HG02759 (cell line): ENCODE measurements around the gene TPM2.

Source experiments
- ATAC-seq: cut with Tn5 transposase; IDR thresholded peaks from one replicate; pipeline ENCODE4 v1.9.1; 2021; ENCODE audit warnings: mild to moderate bottlenecking, moderate library complexity; ENCODE audit not compliant: unreplicated experiment

TPM2 gene

DNA sequence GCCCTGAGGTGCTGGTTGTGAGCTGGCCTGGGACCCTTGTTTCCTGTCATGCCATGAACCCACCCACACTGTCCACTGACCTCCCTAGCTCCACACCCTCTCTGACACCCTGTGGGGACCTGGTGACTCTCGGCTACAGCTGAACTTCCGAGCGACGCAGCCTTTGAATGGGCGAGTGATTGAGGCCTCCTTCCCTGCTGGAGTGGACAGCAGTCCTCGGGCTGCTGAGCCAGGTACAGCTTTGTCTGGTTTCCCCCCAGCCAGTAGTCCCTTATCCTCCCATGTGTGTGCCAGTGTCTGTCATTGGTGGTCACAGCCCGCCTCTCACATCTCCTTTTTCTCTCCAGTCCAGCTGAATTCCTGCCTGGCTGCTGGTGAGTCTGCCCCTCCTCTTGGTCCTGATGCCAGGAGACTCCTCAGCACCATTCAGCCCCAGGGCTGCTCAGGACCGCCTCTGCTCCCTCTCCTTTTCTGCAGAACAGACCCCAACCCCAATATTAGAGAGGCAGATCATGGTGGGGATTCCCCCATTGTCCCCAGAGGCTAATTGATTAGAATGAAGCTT lies 9.9 kb downstream of the TPM2 start:
- ATAC-seq: no peak

DNA sequence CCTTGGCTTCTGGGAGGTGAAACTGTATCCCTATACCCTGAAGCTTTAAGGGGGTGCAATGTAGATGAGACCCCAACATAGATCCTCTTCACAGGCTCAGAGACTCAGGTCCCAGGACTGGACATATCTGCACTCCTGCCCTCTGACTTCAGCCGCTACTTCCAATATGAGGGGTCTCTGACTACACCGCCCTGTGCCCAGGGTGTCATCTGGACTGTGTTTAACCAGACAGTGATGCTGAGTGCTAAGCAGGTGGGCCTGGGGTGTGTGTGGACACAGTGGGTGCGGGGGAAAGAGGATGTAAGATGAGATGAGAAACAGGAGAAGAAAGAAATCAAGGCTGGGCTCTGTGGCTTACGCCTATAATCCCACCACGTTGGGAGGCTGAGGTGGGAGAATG lies 10.6 kb downstream of the TPM2 start:
- ATAC-seq: no peak

DNA sequence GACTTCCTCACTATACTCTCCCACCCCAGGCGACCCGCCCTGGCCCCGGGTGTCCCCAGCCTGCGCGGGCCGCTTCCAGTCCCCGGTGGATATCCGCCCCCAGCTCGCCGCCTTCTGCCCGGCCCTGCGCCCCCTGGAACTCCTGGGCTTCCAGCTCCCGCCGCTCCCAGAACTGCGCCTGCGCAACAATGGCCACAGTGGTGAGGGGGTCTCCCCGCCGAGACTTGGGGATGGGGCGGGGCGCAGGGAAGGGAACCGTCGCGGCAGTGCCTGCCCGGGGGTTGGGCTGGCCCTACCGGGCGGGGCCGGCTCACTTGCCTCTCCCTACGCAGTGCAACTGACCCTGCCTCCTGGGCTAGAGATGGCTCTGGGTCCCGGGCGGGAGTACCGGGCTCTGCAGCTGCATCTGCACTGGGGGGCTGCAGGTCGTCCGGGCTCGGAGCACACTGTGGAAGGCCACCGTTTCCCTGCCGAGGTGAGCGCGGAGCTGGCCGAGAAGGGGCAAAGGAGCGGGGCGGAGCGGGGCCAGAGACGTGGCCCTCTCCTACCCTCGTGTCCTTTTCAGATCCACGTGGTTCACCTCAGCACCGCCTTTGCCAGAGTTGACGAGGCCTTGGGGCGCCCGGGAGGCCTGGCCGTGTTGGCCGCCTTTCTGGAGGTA lies 13.9 kb downstream of the TPM2 start:
- ATAC-seq: no peak

DNA sequence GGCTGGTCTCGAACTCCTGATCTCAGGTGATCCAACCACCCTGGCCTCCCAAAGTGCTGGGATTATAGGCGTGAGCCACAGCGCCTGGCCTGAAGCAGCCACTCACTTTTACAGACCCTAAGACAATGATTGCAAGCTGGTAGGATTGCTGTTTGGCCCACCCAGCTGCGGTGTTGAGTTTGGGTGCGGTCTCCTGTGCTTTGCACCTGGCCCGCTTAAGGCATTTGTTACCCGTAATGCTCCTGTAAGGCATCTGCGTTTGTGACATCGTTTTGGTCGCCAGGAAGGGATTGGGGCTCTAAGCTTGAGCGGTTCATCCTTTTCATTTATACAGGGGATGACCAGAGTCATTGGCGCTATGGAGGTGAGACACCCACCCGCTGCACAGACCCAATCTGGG lies 14.5 kb downstream of the TPM2 start:
- ATAC-seq: no peak

GRCh38 chr9:35674025-35674361 lies 15.7 kb downstream of the TPM2 start:
- ATAC-seq: no peak

- no peak for ATAC-seq
Measured at GRCh38 chr9:35673132-35674024, 16.3 kb downstream of the TPM2 start, which contains the start of gene CA9. Gene CA9 (plus strand): TSS chr9:35673928. CDS start chr9:35673960, 32 bp downstream.

- ATAC-seq: no peak
Measured at GRCh38 chr9:35669331-35670145, 20.2 kb downstream of the TPM2 start.

- ATAC-seq: no peak
Measured at GRCh38 chr9:35667939-35668338, 21.8 kb downstream of the TPM2 start.

DNA sequence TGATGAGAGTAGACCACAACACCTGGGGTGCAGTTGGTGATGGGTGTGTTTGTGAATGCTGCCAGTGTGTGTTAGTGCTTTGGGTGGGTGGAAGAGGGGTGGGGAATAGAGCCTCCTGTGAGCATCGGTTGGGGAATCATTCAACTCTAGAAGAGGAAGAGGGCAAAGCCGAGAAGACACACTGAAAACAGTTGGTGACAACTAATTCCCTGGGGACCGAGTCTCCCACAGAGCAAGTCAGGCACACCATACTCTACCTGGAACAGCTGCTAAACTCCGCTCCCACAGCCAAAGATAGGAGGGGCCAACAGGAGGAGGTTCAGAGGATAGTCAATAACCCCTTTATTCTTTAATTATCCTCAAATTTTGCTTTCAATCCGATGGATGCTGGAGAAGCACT lies 23.2 kb downstream of the TPM2 start:
- ATAC-seq: no peak

GRCh38 chr9:35666045-35666444 lies 23.7 kb downstream of the TPM2 start:
- ATAC-seq: no peak

DNA sequence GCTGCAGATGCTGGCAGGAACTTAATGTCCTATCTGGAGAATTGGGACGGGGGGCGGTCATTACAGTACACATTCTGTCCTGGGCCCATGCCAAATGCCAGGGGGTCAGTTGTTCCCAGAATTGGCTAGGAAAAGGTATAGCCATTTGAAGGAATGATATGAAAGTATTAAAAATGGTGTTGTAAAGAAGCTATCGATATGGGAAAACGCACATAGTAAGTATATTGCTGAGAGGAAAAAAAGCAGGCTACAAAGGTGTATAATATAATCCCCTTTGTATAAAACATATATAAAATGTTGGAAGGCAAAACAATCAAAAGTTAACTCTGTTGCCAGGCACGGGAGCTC lies 24.3 kb downstream of the TPM2 start:
- no peak for ATAC-seq

DNA sequence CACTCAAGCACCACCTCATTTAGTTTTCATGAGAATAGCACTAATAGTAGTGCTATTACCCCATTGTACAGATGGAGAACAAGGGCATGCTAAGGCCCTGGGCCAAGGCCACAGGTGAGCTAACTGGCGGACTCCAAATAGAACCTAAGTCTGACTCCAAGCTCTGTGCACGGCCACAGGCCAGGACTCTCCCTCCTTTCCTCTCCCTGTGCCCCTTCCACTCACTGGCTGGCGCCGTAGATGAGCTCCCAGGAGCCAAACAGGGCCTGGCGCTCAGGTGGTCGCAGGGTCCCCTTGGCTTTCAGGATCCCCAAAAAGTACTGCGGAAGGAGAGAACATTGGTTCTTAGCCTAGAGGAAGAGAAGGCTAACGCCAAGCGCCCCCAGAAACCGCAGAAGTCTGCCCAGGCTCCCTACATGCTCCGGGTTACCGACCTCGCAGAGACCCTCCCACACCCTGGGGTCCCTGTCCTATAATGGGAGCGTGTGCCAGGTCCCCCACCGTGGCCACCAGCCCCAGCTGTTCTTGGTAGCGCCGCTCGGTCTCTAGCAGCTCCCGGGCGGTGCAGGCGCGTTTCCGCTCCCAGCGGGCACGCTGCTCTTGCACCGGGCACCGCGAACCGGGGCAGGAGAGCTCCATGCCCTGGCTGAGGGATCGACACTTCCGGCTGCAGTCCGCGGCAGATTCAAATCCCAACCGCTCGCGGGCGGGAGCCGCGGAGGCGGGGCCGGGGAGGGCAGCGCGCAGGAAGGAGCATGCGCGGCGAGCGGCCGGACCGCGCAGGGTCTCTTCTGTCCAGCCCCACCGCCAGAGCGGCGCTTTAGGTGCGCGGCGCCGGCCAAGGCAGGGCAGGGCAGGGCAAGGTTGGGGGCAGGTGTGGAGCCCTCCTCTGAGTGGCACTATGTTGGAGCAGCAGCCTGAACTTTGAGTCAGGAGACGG lies 24.9 kb downstream of the TPM2 start, which contains the start of gene ARHGEF39:
ARHGEF39 (minus strand) TSS at position 665 of the 940 bp plus-strand sequence; CDS start at position 639, 26 bp downstream.
- ATAC-seq: peak; percentile 93

GRCh38 chr9:35662437-35662836 lies 27.3 kb downstream of the TPM2 start:
- no peak for ATAC-seq

DNA sequence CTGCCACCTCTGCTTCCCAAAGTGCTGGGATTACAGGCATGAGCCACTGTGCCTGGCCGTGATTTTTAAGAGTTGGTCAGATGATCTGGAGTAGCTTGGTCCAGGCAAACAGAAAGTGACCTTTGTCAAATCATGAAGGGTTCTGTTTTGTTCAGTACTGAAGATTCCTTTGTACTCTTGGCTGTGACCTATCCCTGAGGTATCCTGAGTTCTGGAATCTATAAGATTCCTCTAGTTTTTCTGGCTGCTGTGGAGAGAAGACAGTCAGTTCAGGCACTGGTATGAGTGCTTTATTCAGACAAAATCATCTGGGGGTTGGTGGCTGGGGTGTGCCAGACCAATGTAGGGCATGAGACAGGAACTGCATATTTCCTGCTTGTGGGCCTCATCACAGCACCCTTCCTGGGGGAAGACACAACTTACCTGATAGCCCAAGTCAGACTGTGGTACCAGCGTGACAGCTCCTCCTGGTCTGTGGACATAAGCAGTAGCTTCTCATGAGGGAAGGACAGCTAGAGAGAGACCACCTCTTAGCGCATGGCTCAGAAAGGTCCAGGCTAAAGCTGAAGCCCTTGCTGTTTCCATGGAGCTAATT lies 27.9 kb downstream of the TPM2 start:
- ATAC-seq: no peak

DNA sequence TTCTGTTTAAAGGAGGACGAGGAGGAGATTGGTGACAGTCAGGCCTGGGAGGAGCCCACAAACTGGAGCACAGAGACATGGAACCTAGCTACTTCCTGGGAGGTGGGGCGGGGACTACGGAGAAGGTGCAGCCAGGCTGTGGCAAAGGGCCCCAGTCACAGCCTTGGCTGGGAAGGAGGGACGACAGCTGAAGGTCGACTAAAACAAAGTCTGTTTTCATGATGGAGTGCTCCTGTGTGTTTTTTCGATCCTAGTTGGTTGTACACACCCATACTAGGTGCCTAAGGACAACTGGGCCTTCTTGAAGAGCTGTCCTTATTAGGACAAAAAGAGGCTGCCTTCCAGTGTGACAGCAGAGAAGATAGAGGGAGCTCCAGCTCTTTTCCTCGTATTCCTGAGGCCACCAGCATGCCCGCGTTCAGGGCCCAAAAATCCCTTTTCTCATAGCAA lies 28.7 kb downstream of the TPM2 start:
- no peak for ATAC-seq

DNA sequence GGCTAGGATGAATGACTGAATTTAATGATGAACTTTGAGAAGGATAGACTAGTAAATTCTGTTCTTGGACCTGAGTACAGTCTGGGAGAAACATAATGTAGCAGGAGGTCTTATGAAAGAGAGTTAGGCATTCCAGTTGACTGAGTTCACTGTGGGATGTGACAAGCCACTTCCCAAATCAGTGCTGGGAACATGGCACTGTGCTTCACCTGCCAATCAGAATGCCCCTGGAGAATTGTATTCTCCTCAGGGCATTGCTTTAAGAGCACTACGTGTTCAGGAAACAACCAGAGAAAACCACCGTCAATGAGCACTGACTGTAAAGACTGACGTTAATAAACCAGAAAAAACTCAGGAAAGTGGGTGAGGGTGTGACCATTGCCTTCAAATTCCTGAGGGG lies 30.4 kb downstream of the TPM2 start:
- no peak for ATAC-seq

DNA sequence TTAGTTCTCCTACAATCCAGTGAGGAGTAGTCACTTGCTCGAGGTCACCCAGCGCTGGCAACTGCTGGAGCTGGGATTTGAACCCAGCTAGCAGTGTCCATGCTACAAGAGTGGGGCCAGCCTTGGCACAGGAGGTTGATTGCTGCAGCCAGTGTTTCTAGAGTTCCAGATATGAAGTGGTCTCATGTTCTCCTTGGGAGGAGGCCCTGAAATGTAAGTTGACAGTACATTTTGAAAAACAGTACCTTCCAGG lies 30.8 kb downstream of the TPM2 start:
- no peak for ATAC-seq

- ATAC-seq: peak; percentile 69
Measured at GRCh38 chr9:35658137-35658967, 31.4 kb downstream of the TPM2 start, which contains the start of gene CCDC107. Gene CCDC107 (plus strand): TSS chr9:35658292. CDS start chr9:35658380, 88 bp downstream.
